Ascending aorta (tissue), 2 donors: Measurements from ENCODE around the gene FIG4. TPM values are rescaled to one million over a fixed set of nuclear protein-coding genes. Genes with fewer than 3 reads are reported as not detected.

Experiments
- DNase-seq, 2 donors: peaks; one replicate each; pipeline ENCODE4 v3.0.0-alpha.2; 2019; ENCODE audit warnings: low spot score in 2 of 2
- H3K27ac ChIP-seq, 2 donors: fragments of 200-600 bp; sonication (generic); one replicate each; pipeline ENCODE4 v1.5.1; 2016 to 2017; ENCODE audit warnings: mild to moderate bottlenecking in 1 of 2
- H3K27me3 ChIP-seq: fragments of 200-600 bp; sonication (generic); one replicate; pipeline ENCODE4 v1.5.1; 2017
- H3K36me3 ChIP-seq, 2 donors: fragments of 200-600 bp; sonication (generic); one replicate each; pipeline ENCODE4 v1.5.1; 2016
- H3K4me1 ChIP-seq, 2 donors: fragments of 200-600 bp; sonication (generic); one replicate each; pipeline ENCODE4 v1.5.1; 2016 to 2017; ENCODE audit warnings: mild to moderate bottlenecking in 1 of 2
- H3K4me3 ChIP-seq, 2 donors: fragments of 200-600 bp; sonication (generic); one replicate each; pipeline ENCODE4 v1.5.1; 2016 to 2017; ENCODE audit warnings: mild to moderate bottlenecking in 1 of 2
- H3K9me3 ChIP-seq, 2 donors: fragments of 200-600 bp; sonication (generic); one replicate each; pipeline ENCODE4 v1.5.1; 2016
- intact Hi-C: fragments of 100-400 bp; cut with DNase I; formaldehyde crosslinking; loops from one replicate; pipeline ENCODE4 v1.15.1; 2023
- total RNA-seq: library from RNA; depleted of rRNA; stranded (reverse); fragments of >200 nt; gene quantifications from one replicate; pipeline ENCODE4 v1.1.0, GENCODE V29; 2016
- TF ChIP-seq, protein P1 (sequence below), 3 experiments: fragments of 200-600 bp in 2 of 3; fragments of 450-650 bp in 1 of 3; sonication (generic) in 2 of 3; IDR thresholded peaks; one replicate each; pipeline ENCODE4 v1.5.1; 2016 to 2019; ENCODE audit warnings: antibody characterized with exemption in 3 of 3, mild to moderate bottlenecking in 1 of 3, moderate library complexity in 1 of 3

The FIG4 gene
- total RNA-seq, 1 donor from 2014 or later, result 27.9 TPM

DNA sequence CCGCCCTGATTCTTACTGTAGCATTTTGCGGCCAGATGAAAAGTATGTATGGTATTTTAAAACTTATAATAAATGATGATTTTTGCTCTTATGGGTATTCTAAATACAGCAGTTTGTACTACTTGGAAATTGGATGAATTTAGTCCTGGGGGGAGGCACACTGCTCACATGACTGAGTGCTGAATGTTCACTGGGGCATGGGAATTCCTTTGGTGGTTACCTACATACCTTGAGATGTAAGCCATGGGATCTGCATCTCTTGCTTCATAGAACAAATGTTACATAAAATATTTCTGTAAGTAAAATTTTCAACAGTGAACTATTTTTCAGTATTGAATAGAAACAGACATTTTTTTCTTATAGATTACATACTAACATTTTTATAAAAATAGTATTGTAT is 71.1 kb downstream of the FIG4 start:
- no peaks in the 10 kb centered on the region for H3K4me1 ChIP-seq
- no peaks in the 10 kb centered on the region for H3K27me3 ChIP-seq
- H3K27ac ChIP-seq, result no peak overlapping the region
- no peaks in the 10 kb centered on the region for H3K9me3 ChIP-seq
- peaks cover 5 to 23% of the 10 kb centered on the region in 2 donors for H3K36me3 ChIP-seq
- TF ChIP-seq, protein P1, sequence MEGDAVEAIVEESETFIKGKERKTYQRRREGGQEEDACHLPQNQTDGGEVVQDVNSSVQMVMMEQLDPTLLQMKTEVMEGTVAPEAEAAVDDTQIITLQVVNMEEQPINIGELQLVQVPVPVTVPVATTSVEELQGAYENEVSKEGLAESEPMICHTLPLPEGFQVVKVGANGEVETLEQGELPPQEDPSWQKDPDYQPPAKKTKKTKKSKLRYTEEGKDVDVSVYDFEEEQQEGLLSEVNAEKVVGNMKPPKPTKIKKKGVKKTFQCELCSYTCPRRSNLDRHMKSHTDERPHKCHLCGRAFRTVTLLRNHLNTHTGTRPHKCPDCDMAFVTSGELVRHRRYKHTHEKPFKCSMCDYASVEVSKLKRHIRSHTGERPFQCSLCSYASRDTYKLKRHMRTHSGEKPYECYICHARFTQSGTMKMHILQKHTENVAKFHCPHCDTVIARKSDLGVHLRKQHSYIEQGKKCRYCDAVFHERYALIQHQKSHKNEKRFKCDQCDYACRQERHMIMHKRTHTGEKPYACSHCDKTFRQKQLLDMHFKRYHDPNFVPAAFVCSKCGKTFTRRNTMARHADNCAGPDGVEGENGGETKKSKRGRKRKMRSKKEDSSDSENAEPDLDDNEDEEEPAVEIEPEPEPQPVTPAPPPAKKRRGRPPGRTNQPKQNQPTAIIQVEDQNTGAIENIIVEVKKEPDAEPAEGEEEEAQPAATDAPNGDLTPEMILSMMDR (IDR thresholded peaks at IDR 0.05), result no peak
- no peak for DNase-seq
- intact Hi-C loops, result no loop called here
- H3K4me3 ChIP-seq, result no peak overlapping the region

DNA sequence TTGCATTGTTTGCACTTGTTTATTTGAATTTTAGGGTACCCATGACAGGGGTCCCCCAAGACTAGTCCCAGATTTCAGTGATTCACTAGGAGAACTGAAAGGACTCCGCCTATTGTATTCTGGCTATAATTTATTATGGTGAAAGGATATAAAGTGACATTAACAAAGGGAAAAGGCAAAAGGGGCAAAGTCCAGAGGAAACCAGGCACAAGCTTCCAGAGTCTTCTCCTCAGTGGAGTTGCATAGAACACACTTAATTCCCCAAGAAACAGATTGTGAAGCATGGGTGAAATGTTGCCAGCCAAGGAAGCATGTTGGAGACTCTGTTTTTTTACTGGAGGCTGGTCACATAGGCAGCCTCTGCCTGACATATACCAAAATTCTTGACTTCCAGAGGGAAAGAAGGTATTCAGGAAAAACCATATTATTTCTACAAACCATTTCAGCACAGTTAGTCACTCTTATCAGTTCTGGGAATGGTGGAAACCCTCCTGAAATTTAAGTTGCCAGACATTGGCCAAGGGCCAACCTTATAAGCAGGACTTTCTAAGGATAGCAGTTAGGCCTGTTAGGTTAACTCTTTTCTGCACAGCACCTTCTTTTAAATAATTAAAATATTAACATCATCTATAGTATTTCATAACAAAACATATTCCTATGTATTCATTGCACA is 71.8 kb downstream of the FIG4 start:
- TF ChIP-seq, protein P1 (IDR thresholded peaks at IDR 0.05), result no peak
- DNase-seq, result no peak
- intact Hi-C loops, result no loop called here
- H3K9me3 ChIP-seq, result no peaks in the 10 kb centered on the region
- H3K4me3 ChIP-seq, result no peak overlapping the region
- no peaks in the 10 kb centered on the region for H3K27me3 ChIP-seq
- no peak overlapping the region for H3K27ac ChIP-seq
- peaks cover 5 to 25% of the 10 kb centered on the region in 2 donors for H3K36me3 ChIP-seq
- no peaks in the 10 kb centered on the region for H3K4me1 ChIP-seq

DNA sequence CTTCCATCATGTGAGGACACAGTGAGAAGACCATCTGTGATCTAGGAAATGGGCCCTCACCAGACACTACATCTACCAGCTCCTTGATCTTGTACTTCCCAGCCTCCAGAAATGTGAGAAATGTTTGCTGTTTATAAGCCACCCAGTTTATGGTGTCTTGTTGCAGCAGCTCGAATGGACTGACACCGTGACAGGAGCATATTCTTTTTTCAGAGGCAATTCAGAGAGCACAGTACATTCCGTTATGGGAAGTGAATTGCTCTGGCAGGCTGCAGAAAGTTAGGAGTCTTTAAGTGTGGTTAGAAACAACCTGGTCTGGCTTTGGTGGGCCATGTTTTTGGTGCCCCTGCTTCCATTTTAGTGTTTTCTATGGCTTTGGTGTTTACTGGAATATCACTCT is 75.1 kb downstream of the FIG4 start:
- Histone ChIP-seq H3K9me3 (no peaks in the 10 kb centered on the region), H3K4me1 (no peaks in the 10 kb centered on the region), H3K27me3 (no peaks in the 10 kb centered on the region), H3K36me3 (peaks cover 10 to 30% of the 10 kb centered on the region in 2 donors), H3K4me3 (no peak overlapping the region), H3K27ac (no peak overlapping the region)
- no peak for DNase-seq
- intact Hi-C loops, result no loop called here
- TF ChIP-seq, protein P1 (IDR thresholded peaks at IDR 0.05), result no peak

DNA sequence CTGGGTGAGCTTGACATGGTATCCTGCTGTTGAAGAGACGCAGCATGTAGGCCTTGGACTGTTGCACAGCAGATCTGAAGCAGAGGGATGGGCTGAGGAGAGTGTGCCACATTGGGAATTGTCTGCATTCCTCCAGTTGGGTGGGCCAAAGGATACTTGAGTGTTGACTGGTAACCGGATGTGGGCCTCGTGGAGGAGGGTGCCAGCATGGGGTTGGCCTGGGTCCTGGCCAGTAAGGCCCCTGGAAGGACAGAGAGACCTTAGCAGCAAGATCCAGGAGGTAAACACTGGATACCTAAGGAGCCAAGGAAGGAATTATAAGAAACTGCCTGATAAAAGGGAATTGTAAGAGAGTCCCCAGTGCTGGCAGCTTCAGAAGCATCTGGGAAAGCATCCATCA is 76.9 kb downstream of the FIG4 start:
- Histone ChIP-seq H3K27me3 (no peaks in the 10 kb centered on the region), H3K4me1 (no peaks in the 10 kb centered on the region), H3K9me3 (no peaks in the 10 kb centered on the region), H3K27ac (no peak overlapping the region), H3K36me3 (peaks cover 10 to 27% of the 10 kb centered on the region in 2 donors), H3K4me3 (no peak overlapping the region)
- TF ChIP-seq, protein P1 (IDR thresholded peaks at IDR 0.05), result no peak
- DNase-seq, result no peak
- intact Hi-C loops, result no loop called here

DNA sequence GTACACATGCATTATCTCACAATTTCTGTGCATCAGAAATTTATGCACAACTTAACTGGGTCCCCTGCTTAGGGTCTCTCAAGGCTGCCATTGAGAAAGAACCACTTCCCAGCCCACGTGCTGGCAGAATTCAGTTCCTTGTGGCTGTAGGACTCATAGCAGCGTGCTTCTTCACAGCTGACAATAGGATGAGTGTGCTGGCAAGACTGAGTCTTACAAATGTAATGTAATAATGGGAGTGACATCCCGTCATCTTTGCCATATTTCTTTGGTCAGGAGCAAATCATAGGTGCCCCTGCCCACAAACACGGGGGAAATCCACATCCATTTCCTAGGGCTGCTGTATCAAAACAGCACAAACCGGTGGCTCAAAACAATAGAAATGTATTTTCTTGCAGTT is 77.4 kb downstream of the FIG4 start:
- peaks cover 10 to 27% of the 10 kb centered on the region in 2 donors for H3K36me3 ChIP-seq

More for the DNA sequence above, 77.4 kb downstream of the FIG4 start:
- TF ChIP-seq, protein P1 (IDR thresholded peaks at IDR 0.05), result no peak
- intact Hi-C loops, result no loop called here
- no peaks in the 10 kb centered on the region for H3K27me3 ChIP-seq
- H3K9me3 ChIP-seq, result no peaks in the 10 kb centered on the region
- H3K27ac ChIP-seq, result no peak overlapping the region
- no peak for DNase-seq
- H3K4me1 ChIP-seq, result no peaks in the 10 kb centered on the region
- H3K4me3 ChIP-seq, result no peak overlapping the region
